ENCODE data around the gene ZNF511. TPM values are rescaled to one million over a fixed set of nuclear protein-coding genes. Genes with fewer than 3 reads are reported as not detected.

The ZNF511 gene
- total RNA-seq, 1 donor from 2014 or later: 35.9 TPM

- DNase-seq (ENCODE audit: low spot score): no peak
These were observed 45.4 kb downstream of the ZNF511 start for GRCh38 chr10:133353988-133354605.

DNA sequence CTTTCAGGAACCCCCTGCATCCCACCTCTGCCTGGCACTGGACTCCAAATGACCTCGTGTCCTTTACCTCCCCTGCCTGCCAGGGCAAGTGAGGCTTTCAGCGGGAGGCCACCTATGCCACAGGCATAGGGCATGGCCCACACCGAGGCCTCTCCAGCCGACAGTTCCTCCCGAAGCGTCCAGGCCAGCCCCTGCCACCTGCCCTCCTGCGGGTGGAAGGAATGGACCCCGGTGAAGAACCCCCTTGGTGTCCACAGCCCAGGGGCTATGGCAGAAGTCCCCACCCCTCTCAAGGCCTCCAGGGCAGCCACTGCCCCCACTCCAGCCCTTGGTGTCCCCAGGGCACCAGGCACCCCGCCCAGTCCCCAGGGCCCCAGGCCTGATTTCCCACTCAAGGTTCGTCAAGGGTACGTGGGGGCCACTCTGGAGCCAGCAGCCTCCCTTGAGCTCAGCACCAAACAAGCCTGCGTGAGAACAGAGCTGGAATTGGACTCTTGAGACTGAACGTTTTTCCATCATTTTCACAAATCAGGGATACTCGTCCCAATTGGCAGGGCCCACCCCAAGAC lies 46.0 kb downstream of the ZNF511 start:
- DNase-seq (ENCODE audit: low spot score): no peak

GRCh38 chr10:133355266-133355665 lies 46.6 kb downstream of the ZNF511 start:
- DNase-seq (ENCODE audit: low spot score): no peak

DNA sequence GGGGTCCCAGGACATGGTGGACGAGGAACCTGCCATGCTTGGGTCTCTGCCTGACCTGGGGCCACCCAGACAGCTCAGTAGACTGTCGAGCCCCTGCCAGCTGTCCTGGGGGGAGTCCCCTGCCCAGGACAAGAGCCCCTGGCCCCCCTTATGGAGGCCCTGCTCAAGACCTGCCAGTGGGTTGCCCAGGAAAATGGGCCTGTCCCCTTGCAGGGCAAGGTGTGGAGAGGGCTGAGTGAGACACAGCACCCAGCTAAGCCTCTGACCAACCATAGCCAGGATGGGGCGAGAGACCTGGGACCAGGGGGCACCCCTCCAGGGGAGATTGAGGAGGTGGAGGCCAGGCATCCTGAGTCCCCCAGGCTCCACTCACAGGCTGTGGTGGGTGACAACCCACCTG lies 47.3 kb downstream of the ZNF511 start:
- DNase-seq (ENCODE audit: low spot score): no peak

DNA sequence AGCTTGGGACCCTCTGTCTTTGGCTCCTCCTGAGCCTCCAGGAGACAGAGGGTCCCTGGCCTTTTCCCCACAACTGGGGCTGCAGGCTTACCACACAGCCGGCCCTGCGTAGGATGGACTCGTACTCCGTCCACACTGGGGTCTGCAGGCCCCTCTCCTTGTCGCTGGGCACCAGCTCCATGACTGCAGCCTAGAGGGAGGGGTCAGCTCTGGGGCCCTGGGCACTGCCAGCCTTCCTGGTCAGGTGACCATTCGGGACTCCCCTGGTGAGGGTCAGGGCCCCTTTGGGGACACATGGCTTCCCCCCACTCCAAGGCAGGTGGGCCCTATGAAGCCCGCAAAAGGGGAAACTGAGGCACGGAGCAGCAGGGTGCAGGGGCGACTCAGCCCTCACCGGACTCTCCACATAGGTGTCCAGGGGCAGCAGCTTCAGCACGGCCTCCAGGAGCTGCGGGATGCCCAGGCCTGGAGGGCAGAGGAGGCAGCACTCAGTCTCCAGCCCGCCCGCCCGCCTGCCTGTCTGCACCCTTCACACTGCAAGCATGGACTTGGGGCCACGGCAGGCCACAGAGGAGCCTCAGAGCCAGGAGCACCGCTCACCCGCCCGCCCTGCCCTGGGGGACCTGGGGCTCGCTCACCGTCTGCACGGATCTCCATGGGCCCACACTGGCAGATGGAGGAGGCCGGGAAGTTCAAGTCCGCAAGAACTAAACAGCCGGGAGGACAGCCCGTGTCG lies 48.0 kb downstream of the ZNF511 start:
- DNase-seq (ENCODE audit: low spot score): no peak

- DNase-seq (ENCODE audit: low spot score): no peak
These were observed 48.8 kb downstream of the ZNF511 start, which contains the start of gene FUOM for GRCh38 chr10:133357285-133358161. FUOM (minus strand) TSS chr10:133358019; CDS start chr10:133358007, 12 bp downstream.

DNA sequence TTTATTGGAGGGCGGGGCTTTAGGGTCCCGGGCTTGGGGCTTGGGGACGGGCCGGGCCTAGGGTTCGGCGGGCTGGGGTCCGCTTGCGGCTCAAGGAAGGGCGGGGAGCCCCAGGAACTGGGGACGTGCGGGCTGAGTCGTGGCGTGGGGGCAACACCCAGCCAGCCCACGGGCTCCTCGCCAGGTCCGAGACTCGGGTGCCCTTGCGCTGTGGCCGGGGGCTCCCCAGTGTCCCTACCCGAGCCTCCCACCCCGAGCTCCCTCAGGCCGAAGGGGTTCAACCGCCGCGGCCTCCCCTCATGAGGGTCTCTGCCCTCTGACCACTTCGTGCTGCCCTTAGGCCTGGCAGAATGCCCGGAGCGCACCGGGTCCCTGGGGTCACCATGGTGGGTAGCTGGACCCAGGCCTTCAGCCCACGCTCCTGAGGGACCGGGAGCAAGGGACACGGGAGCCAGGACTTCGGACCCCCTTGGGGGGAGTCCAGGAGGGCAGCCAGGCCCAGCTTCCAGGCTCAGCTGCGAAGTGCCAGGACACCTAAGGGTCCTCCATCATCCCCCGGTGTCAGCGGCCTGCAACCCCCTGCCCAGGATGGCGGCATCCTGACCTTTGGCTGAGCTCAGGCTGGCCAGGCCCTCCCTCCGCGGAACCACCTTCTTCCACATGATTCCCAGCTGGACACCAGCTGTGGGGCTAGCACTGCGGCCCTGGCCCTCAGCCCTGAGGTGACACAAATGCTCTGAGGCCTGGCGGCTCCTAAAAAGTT lies 49.6 kb downstream of the ZNF511 start:
- DNase-seq (ENCODE audit: low spot score): no peak

- no peak for DNase-seq (ENCODE audit: low spot score)
These were observed 50.2 kb downstream of the ZNF511 start for GRCh38 chr10:133358925-133359310.

DNA sequence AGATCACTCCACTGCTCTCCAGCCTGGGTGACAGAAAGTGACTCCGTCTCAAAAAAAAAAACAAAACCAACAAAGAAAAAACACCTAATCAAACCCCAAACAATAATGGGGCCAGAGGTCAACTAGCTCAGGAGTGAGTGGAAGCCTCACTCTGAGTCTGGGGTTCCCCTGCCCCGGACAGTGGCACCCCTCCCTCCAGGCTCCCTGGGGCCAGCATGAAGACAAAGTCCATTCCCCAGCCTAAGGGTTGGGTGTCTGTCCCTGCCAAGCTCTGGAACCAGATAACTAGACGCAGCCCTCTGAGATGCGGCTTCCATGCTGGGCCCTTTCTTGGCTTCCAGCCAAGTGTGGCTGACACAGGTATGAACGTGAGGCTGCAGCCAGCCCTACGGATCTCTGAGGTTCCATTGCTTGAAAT lies 50.8 kb downstream of the ZNF511 start:
- peak; percentile 83 for DNase-seq (ENCODE audit: low spot score)

DNA sequence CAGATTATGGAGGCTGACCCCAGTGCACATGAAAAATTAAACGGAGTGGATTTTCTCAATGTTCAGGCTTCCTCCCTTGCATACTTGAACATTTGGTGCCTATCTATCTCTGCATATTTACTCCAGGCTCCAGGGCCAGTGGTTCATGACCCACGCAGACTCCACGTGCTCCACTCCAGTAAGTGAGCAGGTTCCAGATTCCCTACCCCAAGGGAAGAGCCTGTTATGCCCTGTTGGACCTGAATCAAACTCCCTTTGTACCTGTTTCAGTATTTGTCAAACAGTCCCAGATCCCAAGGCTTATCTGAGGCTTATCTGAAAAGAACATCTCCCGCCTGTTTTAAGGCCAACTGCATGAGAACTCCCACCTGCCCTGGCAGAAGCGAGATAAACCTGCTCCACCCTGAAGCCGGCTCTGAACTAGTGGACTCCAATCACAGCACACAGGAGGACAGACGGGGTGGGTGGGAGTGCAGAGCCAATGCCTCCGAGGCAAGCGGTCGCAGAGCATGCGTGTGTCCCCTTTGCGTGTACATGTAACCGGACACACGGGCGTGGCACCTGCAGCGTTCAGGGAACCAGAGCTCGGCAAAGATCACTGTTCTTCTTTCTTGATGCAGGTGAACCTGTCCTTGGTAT lies 51.4 kb downstream of the ZNF511 start:
- DNase-seq (ENCODE audit: low spot score): no peak

DNA sequence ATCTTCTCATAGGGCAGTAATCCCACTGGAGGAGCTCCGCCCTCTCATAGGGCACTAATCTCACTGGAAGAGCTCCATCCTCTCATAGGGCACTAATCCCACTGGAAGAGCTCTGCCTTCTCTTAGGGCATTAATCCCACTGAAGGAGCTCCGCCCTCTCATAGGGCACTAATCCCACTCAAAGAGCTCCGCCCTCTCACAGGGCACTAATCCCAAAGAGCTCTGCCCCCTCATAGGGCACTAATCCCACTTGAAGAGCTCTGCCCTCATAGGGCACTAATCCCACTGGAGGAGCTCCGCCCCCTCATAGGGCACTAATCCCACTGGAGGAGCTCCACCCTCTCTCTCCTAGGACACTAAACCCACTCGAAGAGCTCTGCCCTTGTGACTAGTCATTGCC lies 52.5 kb downstream of the ZNF511 start:
- no peak for DNase-seq (ENCODE audit: low spot score)

DNA sequence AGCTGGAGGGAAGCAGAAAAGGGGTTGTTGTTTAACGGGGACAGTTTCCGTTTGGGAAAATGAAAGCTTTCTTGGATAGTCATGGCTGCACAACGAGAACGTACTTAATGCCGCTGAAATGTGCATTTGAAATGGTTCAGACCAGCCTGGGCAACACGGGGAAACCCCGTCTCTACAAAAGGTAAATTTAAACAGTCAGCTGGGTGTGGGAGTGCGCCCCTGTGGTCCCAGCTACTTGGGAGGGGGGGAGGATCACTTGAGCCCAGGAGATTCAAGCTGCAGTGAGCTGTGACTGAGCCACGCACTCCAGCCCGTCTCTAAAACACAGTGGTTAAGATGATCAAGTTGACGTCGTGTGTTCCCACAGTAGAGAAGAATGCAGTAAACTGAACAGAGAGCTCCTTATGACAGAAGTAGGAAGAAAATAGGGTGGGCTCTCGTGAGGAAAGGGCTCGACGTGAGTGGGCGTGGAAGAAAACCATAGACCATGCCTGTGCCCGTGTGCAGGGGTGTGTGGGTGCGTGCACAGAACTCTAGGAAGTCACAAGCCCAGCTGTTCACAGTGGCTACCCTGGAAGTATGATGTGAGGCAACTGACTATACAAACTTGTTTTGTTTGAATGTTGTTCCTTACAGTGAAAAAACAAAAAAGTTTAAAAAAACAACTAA lies 53.2 kb downstream of the ZNF511 start:
- DNase-seq (ENCODE audit: low spot score): no peak

Other genes starting within 250 kb of the ZNF511 start
- gene ADGRA1, start 221.0 kb upstream of the ZNF511 start, total RNA-seq: not detected
- 5.2 TPM for gene KNDC1, start 148.7 kb upstream of the ZNF511 start, total RNA-seq
- not detected for gene UTF1, start 78.7 kb upstream of the ZNF511 start, total RNA-seq
- 2.7 TPM for gene VENTX, start 71.1 kb upstream of the ZNF511 start, total RNA-seq
- 12.7 TPM for gene ADAM8, start 32.0 kb upstream of the ZNF511 start, total RNA-seq
- 56.9 TPM for gene TUBGCP2, start within 50 bp of the ZNF511 start, total RNA-seq
- gene CALY, start 28.0 kb downstream of the ZNF511 start, total RNA-seq: 0.92 TPM
- 4.8 TPM for gene PRAP1, start 38.5 kb downstream of the ZNF511 start, total RNA-seq
- gene FUOM, start 49.1 kb downstream of the ZNF511 start, total RNA-seq: 13.0 TPM
- 122 TPM for gene ECHS1, start 64.4 kb downstream of the ZNF511 start, total RNA-seq
- gene PAOX, start 70.3 kb downstream of the ZNF511 start, total RNA-seq: 9.4 TPM
- gene MTG1, start 85.2 kb downstream of the ZNF511 start, total RNA-seq: 50.6 TPM
- gene SPRN, start 115.7 kb downstream of the ZNF511 start, total RNA-seq: not detected
- gene SCART1, start 145.0 kb downstream of the ZNF511 start, total RNA-seq: 3.6 TPM
- gene CYP2E1, start 218.4 kb downstream of the ZNF511 start, total RNA-seq: 4.7 TPM

Data from mucosa of gallbladder (tissue), 1 donor.